Tibial nerve (tissue), 4 donors: ENCODE data around the gene SCUBE2.

Experiments used
- EP300 ChIP-seq, 2 donors: sonication (generic); formaldehyde crosslinking; IDR thresholded peaks; one replicate each; pipeline ENCODE4 v1.6.1; 2017; ENCODE audit warnings: antibody characterized with exemption in 2 of 2, mild to moderate bottlenecking in 1 of 2
- POLR2A ChIP-seq, 2 donors: fragments of 450-650 bp; IDR thresholded peaks; one replicate each; pipeline ENCODE4 v1.6.1; 2017; ENCODE audit warnings: antibody characterized with exemption in 2 of 2, mild to moderate bottlenecking in 2 of 2, moderate library complexity in 2 of 2
- TF ChIP-seq, protein P1 (sequence below), 5 experiments: fragments of 200-600 bp in 3 of 5; fragments of 450-650 bp in 2 of 5; sonication (generic) in 3 of 5; IDR thresholded peaks; one replicate each; pipeline ENCODE4 v1.5.1; 2016 to 2019; ENCODE audit warnings: antibody characterized with exemption in 5 of 5, mild to moderate bottlenecking in 3 of 5, moderate library complexity in 2 of 5

DNA sequence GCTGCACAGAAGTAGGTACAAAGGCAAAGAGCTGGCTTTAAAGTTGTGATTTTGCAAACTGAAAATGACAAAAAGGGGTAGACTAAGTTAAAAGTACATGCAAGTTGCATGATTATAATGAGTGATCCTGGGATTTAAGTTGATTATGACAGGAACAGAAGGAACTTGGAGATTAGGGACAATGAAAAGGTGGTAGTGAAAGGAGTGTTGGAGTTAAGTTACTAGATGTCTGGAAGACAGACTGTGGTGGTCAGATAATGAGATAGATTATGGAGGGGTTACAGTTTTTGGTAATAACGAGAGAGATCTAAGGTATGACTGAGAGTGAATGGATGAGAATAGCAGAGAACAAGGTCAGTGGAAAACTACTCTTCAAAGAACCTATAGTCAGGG is 119.5 kb downstream of the SCUBE2 start:
- TF ChIP-seq, protein P1, sequence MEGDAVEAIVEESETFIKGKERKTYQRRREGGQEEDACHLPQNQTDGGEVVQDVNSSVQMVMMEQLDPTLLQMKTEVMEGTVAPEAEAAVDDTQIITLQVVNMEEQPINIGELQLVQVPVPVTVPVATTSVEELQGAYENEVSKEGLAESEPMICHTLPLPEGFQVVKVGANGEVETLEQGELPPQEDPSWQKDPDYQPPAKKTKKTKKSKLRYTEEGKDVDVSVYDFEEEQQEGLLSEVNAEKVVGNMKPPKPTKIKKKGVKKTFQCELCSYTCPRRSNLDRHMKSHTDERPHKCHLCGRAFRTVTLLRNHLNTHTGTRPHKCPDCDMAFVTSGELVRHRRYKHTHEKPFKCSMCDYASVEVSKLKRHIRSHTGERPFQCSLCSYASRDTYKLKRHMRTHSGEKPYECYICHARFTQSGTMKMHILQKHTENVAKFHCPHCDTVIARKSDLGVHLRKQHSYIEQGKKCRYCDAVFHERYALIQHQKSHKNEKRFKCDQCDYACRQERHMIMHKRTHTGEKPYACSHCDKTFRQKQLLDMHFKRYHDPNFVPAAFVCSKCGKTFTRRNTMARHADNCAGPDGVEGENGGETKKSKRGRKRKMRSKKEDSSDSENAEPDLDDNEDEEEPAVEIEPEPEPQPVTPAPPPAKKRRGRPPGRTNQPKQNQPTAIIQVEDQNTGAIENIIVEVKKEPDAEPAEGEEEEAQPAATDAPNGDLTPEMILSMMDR (IDR thresholded peaks at IDR 0.05): no peak
- TF ChIP-seq POLR2A (IDR thresholded peaks at IDR 0.05) (no peak), EP300 (IDR thresholded peaks at IDR 0.05) (no peak)
